Loucy (cell line): ENCODE data around the gene MUC16.

Source experiments
- H2AFZ ChIP-seq: fragments of 200-600 bp; sonication (generic); 2 replicates; pipeline ENCODE4 v1.6.0; 2016; ENCODE audit warnings: antibody characterized with exemption, mild to moderate bottlenecking, low read length, moderate library complexity
- H3F3A ChIP-seq: fragments of 200-600 bp; 2 replicates; pipeline ENCODE4 v1.6.0; 2016; ENCODE audit warnings: antibody characterized with exemption, low read depth, mild to moderate bottlenecking
- H3K27me3 ChIP-seq: fragments of 200-600 bp; sonication (generic); 2 replicates; pipeline ENCODE4 v1.6.1; 2014; ENCODE audit warnings: low read length, mild to moderate bottlenecking; ENCODE audit not compliant: insufficient read depth, poor library complexity, severe bottlenecking
- H3K36me3 ChIP-seq: fragments of 200-600 bp; sonication (generic); 2 replicates; pipeline ENCODE4 v1.6.1; 2016; ENCODE audit warnings: low read length; ENCODE audit not compliant: insufficient read depth
- H3K4me1 ChIP-seq: fragments of 200-600 bp; sonication (generic); 2 replicates; pipeline ENCODE4 v1.5.1; 2014; ENCODE audit warnings: low read length, mild to moderate bottlenecking; ENCODE audit not compliant: insufficient read depth, poor library complexity, severe bottlenecking
- H3K4me2 ChIP-seq: fragments of 200-600 bp; sonication (generic); 2 replicates; pipeline ENCODE4 v1.6.0; 2014; ENCODE audit warnings: antibody characterized with exemption, low read length, low read depth, mild to moderate bottlenecking; ENCODE audit not compliant: poor library complexity, severe bottlenecking
- H3K4me3 ChIP-seq: fragments of 200-600 bp; sonication (generic); 2 replicates; pipeline ENCODE4 v1.5.1; 2014; ENCODE audit warnings: low read length, mild to moderate bottlenecking, mixed read lengths; ENCODE audit not compliant: poor library complexity, severe bottlenecking
- H3K79me2 ChIP-seq: fragments of 200-600 bp; sonication (generic); 2 replicates; pipeline ENCODE4 v1.6.1; 2014; ENCODE audit warnings: low read length; ENCODE audit not compliant: insufficient read depth
- H3K9ac ChIP-seq: fragments of 200-600 bp; sonication (generic); 2 replicates; pipeline ENCODE4 v1.6.0; 2014; ENCODE audit warnings: mild to moderate bottlenecking, low read depth, low read length, moderate library complexity; ENCODE audit not compliant: poor library complexity, severe bottlenecking
- H3K9me2 ChIP-seq: fragments of 200-600 bp; sonication (generic); replicated peaks from 2 replicates; pipeline ENCODE4 v1.6.1; 2016; ENCODE audit warnings: low read depth, low read length, mixed read lengths
- H3K9me3 ChIP-seq: fragments of 200-600 bp; sonication (generic); 2 replicates; pipeline ENCODE4 v1.6.1; 2014; ENCODE audit warnings: mild to moderate bottlenecking, antibody characterized with exemption, low read length, low read depth; ENCODE audit not compliant: insufficient read depth
- H4K20me1 ChIP-seq: fragments of 200-600 bp; sonication (generic); 2 replicates; pipeline ENCODE4 v1.6.0; 2014; ENCODE audit warnings: antibody characterized with exemption, low read length, mild to moderate bottlenecking; ENCODE audit not compliant: insufficient read depth, poor library complexity, severe bottlenecking
- EZH2phosphoT487 ChIP-seq: fragments of 200-600 bp; IDR thresholded peaks from 2 replicates; pipeline ENCODE4 v1.6.1; 2018; ENCODE audit warnings: antibody characterized with exemption, mild to moderate bottlenecking, moderate library complexity, borderline replicate concordance
- TF ChIP-seq, protein P1 (sequence below): fragments of 200-600 bp; sonication (generic); conservative IDR thresholded peaks from 2 replicates; pipeline ENCODE4 v1.5.1; 2014; ENCODE audit warnings: mild to moderate bottlenecking, antibody characterized with exemption, low read length

MUC16 gene

DNA sequence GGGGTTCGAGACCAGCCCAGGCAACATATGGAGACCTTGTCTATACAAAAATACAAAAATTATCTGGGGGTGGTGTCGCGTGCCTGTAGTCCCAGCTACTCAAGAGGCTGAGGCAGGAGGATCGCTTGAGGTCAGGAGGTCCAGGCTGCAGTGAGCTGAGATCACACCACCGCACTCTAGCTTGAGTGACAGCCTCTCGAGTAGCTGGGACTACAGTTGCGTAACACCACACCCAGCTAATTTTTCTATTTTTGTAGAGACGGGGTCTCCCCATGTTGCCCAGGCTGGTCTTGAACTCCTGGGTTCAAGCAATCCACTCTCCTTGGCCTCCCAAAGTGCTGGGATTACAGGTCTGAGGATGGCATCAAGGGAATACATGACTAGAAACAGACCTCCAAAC, 30.8 kb upstream of the MUC16 start:
- Histone ChIP-seq H3K79me2 (no peaks in the 10 kb centered on the region), H3K4me3 (no peak overlapping the region), H3K9ac (no peak overlapping the region), H3F3A (no peaks in the 10 kb centered on the region), H2AFZ (no peak overlapping the region), H3K9me3 (no peaks in the 10 kb centered on the region), H3K27me3 (no peaks in the 10 kb centered on the region), H3K4me1 (no peaks in the 10 kb centered on the region), H3K4me2 (no peak overlapping the region), H3K36me3 (no peaks in the 10 kb centered on the region), H4K20me1 (no peaks in the 10 kb centered on the region), H3K9me2 (no peaks in the 10 kb centered on the region)
- TF ChIP-seq EZH2phosphoT487, result no peak
- TF ChIP-seq, protein P1, sequence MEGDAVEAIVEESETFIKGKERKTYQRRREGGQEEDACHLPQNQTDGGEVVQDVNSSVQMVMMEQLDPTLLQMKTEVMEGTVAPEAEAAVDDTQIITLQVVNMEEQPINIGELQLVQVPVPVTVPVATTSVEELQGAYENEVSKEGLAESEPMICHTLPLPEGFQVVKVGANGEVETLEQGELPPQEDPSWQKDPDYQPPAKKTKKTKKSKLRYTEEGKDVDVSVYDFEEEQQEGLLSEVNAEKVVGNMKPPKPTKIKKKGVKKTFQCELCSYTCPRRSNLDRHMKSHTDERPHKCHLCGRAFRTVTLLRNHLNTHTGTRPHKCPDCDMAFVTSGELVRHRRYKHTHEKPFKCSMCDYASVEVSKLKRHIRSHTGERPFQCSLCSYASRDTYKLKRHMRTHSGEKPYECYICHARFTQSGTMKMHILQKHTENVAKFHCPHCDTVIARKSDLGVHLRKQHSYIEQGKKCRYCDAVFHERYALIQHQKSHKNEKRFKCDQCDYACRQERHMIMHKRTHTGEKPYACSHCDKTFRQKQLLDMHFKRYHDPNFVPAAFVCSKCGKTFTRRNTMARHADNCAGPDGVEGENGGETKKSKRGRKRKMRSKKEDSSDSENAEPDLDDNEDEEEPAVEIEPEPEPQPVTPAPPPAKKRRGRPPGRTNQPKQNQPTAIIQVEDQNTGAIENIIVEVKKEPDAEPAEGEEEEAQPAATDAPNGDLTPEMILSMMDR, result no peak

DNA sequence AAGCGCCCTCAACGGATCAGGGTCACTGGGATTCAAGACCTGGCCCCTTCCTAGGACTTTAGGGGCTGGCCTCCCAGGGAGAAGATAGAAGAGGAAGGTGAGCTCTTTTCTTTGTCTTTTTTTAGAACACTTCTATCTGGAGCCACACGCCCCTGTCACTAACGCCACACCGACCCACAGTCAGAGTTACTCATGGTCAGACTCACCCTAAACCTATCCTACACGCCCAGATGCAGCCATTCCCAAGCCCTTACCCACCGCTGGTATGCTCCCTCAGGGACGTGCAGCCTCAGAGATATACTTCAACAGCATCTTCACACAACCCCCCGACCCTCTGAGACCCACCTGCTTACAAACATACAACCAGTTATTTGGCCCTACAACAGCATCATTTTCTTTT, 29.9 kb upstream of the MUC16 start:
- Histone ChIP-seq H3K9ac (no peak overlapping the region), H2AFZ (no peak overlapping the region), H3K9me2 (no peaks in the 10 kb centered on the region), H3K4me2 (no peak overlapping the region), H3K36me3 (no peaks in the 10 kb centered on the region), H4K20me1 (no peaks in the 10 kb centered on the region), H3K27me3 (no peaks in the 10 kb centered on the region), H3F3A (no peaks in the 10 kb centered on the region), H3K4me1 (no peaks in the 10 kb centered on the region), H3K9me3 (no peaks in the 10 kb centered on the region), H3K79me2 (no peaks in the 10 kb centered on the region), H3K4me3 (no peak overlapping the region)
- TF ChIP-seq EZH2phosphoT487, result no peak
- TF ChIP-seq, protein P1, result no peak

DNA sequence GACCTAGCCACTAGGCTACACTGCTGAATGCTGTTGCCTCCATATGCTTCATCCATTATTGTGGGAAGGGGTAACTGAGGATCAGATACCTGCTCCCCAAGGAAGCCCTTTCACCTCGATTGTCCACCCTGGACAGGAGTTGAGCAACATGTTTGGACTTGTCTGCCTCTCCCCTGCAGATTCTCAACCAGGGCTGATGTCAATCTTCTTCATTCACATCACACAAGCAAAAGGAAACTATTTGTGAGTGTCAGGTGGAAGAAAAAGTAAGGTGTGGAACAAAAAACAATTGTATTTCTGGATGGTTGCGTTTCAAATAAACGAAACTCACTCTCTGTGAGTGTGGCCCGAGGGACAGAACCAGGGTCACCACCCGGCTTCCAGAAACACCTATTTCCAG, 29.5 kb upstream of the MUC16 start:
- no peak overlapping the region for H3K9ac ChIP-seq
- TF ChIP-seq, protein P1, result no peak
- no peak for TF ChIP-seq EZH2phosphoT487
- no peaks in the 10 kb centered on the region for H3K79me2 ChIP-seq
- no peak overlapping the region for H2AFZ ChIP-seq
- no peak overlapping the region for H3K4me2 ChIP-seq
- no peaks in the 10 kb centered on the region for H3K27me3 ChIP-seq
- no peaks in the 10 kb centered on the region for H3K9me3 ChIP-seq
- no peaks in the 10 kb centered on the region for H3F3A ChIP-seq
- no peaks in the 10 kb centered on the region for H3K4me1 ChIP-seq
- H3K36me3 ChIP-seq, result no peaks in the 10 kb centered on the region
- H3K9me2 ChIP-seq, result no peaks in the 10 kb centered on the region
- H4K20me1 ChIP-seq, result no peaks in the 10 kb centered on the region
- H3K4me3 ChIP-seq, result no peak overlapping the region
